SK-N-SH treated with all-trans-retinoic acid at 6 μM for 48 hours (cell line): Measurements from ENCODE around the gene MUSTN1.

Experiments used
- ATAC-seq: fragments of 200-7000 bp; cut with Tn5 transposase; 3 replicates; pipeline ENCODE4 v1.9.1; 2020; ENCODE audit warnings: mild to moderate bottlenecking, moderate library complexity
- ARNTL ChIP-seq: fragments of 450-650 bp; formaldehyde crosslinking; IDR thresholded peaks from 2 replicates; pipeline ENCODE4 v1.5.0; 2020; ENCODE audit warnings: low read depth, mild to moderate bottlenecking, moderate library complexity, borderline replicate concordance
- BACH2 ChIP-seq: fragments of 250-450 bp; sonication (Bioruptor Pico); IDR thresholded peaks from 2 replicates; pipeline ENCODE4 v1.9.0; 2021; ENCODE audit warnings: mild to moderate bottlenecking, borderline replicate concordance
- CREB5 ChIP-seq: fragments of 250-450 bp; sonication (Bioruptor Pico); IDR thresholded peaks from 2 replicates; pipeline ENCODE4 v1.5.1; 2020; ENCODE audit warnings: low read depth, mild to moderate bottlenecking, moderate library complexity
- CSDC2 ChIP-seq: fragments of 250-450 bp; sonication (Bioruptor Pico); IDR thresholded peaks from 2 replicates; pipeline ENCODE4 v1.5.0; 2020; ENCODE audit warnings: mild to moderate bottlenecking, moderate library complexity
- CSRNP3 ChIP-seq: fragments of 250-450 bp; sonication (Bioruptor Pico); IDR thresholded peaks from 2 replicates; pipeline ENCODE4 v1.5.1; 2021; ENCODE audit warnings: mild to moderate bottlenecking, moderate library complexity
- ESRRG ChIP-seq: fragments of 250-450 bp; sonication (Bioruptor Pico); IDR thresholded peaks from 2 replicates; pipeline ENCODE4 v1.6.1; 2021; ENCODE audit warnings: mild to moderate bottlenecking
- GLIS3 ChIP-seq: fragments of 250-450 bp; sonication (Bioruptor Pico); IDR thresholded peaks from 2 replicates; pipeline ENCODE4 v1.5.0; 2020; ENCODE audit warnings: mild to moderate bottlenecking, moderate library complexity
- ISL1 ChIP-seq: fragments of 250-450 bp; sonication (Bioruptor Pico); IDR thresholded peaks from 2 replicates; pipeline ENCODE4 v2.1.2; 2022; ENCODE audit warnings: mild to moderate bottlenecking, moderate library complexity
- OSR1 ChIP-seq: fragments of 250-450 bp; sonication (Bioruptor Pico); IDR thresholded peaks from 2 replicates; pipeline ENCODE4 v1.8.0; 2022; ENCODE audit warnings: moderate library complexity, mild to moderate bottlenecking, inconsistent platforms
- PATZ1 ChIP-seq: fragments of 250-450 bp; sonication (Bioruptor Pico); IDR thresholded peaks from 2 replicates; pipeline ENCODE4 v1.8.0; 2020; ENCODE audit warnings: mild to moderate bottlenecking, moderate library complexity, borderline replicate concordance
- POU6F1 ChIP-seq: fragments of 250-450 bp; sonication (Bioruptor Pico); IDR thresholded peaks from 2 replicates; pipeline ENCODE4 v1.8.0; 2021; ENCODE audit warnings: low read depth, mild to moderate bottlenecking, moderate library complexity, borderline replicate concordance
- PPARA ChIP-seq: fragments of 250-450 bp; sonication (Bioruptor Pico); IDR thresholded peaks from 2 replicates; pipeline ENCODE4 v1.5.0; 2020; ENCODE audit warnings: mild to moderate bottlenecking, borderline replicate concordance
- SNAI2 ChIP-seq: fragments of 250-450 bp; sonication (Bioruptor Pico); IDR thresholded peaks from 2 replicates; pipeline ENCODE4 v1.5.0; 2020; ENCODE audit warnings: mild to moderate bottlenecking, moderate library complexity
- TCF4 ChIP-seq: fragments of 250-450 bp; sonication (Bioruptor Pico); IDR thresholded peaks from 2 replicates; pipeline ENCODE4 v1.8.0; 2021; ENCODE audit warnings: mild to moderate bottlenecking, moderate library complexity, borderline replicate concordance
- TSHZ2 ChIP-seq: fragments of 250-450 bp; sonication (Bioruptor Pico); IDR thresholded peaks from 2 replicates; pipeline ENCODE4 v1.5.0; 2020; ENCODE audit warnings: mild to moderate bottlenecking, moderate library complexity
- ZC3H10 ChIP-seq: fragments of 250-450 bp; sonication (Bioruptor Pico); IDR thresholded peaks from 2 replicates; pipeline ENCODE4 v1.5.1; 2021; ENCODE audit warnings: mild to moderate bottlenecking, moderate library complexity
- ZFP3 ChIP-seq: fragments of 250-450 bp; sonication (Bioruptor Pico); IDR thresholded peaks from 2 replicates; pipeline ENCODE4 v1.5.0; 2020; ENCODE audit warnings: mild to moderate bottlenecking, moderate library complexity
- ZFP30 ChIP-seq: fragments of 450-650 bp; formaldehyde crosslinking; IDR thresholded peaks from 2 replicates; pipeline ENCODE4 v1.5.0; 2022; ENCODE audit warnings: mild to moderate bottlenecking, moderate library complexity
- ZNF565 ChIP-seq: fragments of 450-650 bp; formaldehyde crosslinking; conservative IDR thresholded peaks from 2 replicates; pipeline ENCODE4 v1.5.0; 2020; ENCODE audit warnings: low read depth, mild to moderate bottlenecking, moderate library complexity
- ZNF70 ChIP-seq: fragments of 450-650 bp; formaldehyde crosslinking; IDR thresholded peaks from 2 replicates; pipeline ENCODE4 v1.5.0; 2020; ENCODE audit warnings: mild to moderate bottlenecking, moderate library complexity
- ZNF8 ChIP-seq: fragments of 450-650 bp; formaldehyde crosslinking; IDR thresholded peaks from 2 replicates; pipeline ENCODE4 v1.5.0; 2020; ENCODE audit warnings: mild to moderate bottlenecking, moderate library complexity

The MUSTN1 gene

GRCh38 chr3:52874864-52875587 lies 40.2 kb upstream of the MUSTN1 start:
- TF ChIP-seq CSRNP3 (CRISPR knock-in tag) (no peak), ZNF70 (CRISPR knock-in tag) (no peak), GLIS3 (no peak), ESRRG (CRISPR knock-in tag) (no peak), SNAI2 (CRISPR knock-in tag) (no peak), ARNTL (CRISPR knock-in tag) (no peak), OSR1 (CRISPR knock-in tag) (no peak), POU6F1 (CRISPR knock-in tag) (no peak), ZC3H10 (CRISPR knock-in tag) (no peak), PPARA (CRISPR knock-in tag) (no peak), ZNF565 (CRISPR knock-in tag) (no peak), ISL1 (CRISPR knock-in tag) (no peak), ZFP3 (CRISPR knock-in tag) (no peak), PATZ1 (no peak), CSDC2 (CRISPR knock-in tag) (no peak)
- ATAC-seq = no peak

- no peak for ATAC-seq
- TF ChIP-seq TCF4 (no peak), ZNF565 (CRISPR knock-in tag) (no peak), CSDC2 (CRISPR knock-in tag) (no peak), POU6F1 (CRISPR knock-in tag) (no peak), PATZ1 (no peak), ZNF8 (CRISPR knock-in tag) (no peak), ZC3H10 (CRISPR knock-in tag) (no peak), CREB5 (CRISPR knock-in tag) (no peak), ESRRG (CRISPR knock-in tag) (no peak), TSHZ2 (CRISPR knock-in tag) (no peak), CSRNP3 (CRISPR knock-in tag) (no peak), ZFP3 (CRISPR knock-in tag) (no peak), ARNTL (CRISPR knock-in tag) (no peak), OSR1 (CRISPR knock-in tag) (no peak), SNAI2 (CRISPR knock-in tag) (no peak), ISL1 (CRISPR knock-in tag) (no peak), ZNF70 (CRISPR knock-in tag) (no peak), ZFP30 (CRISPR knock-in tag) (no peak), GLIS3 (no peak), BACH2 (CRISPR knock-in tag) (no peak)
Measured at GRCh38 chr3:52874160-52874701, 39.4 kb upstream of the MUSTN1 start.
